Measurements from ENCODE around the gene C8B. TPM values are rescaled to one million over a fixed set of nuclear protein-coding genes. Genes with fewer than 3 reads are reported as not detected.

Gene C8B
- total and polyA plus RNA-seq, 2 of the 13 experiments (the other 11 are each of a cell fraction or from before 2014, with no cell fraction given): 8.4 to 11.3 TPM

DNA sequence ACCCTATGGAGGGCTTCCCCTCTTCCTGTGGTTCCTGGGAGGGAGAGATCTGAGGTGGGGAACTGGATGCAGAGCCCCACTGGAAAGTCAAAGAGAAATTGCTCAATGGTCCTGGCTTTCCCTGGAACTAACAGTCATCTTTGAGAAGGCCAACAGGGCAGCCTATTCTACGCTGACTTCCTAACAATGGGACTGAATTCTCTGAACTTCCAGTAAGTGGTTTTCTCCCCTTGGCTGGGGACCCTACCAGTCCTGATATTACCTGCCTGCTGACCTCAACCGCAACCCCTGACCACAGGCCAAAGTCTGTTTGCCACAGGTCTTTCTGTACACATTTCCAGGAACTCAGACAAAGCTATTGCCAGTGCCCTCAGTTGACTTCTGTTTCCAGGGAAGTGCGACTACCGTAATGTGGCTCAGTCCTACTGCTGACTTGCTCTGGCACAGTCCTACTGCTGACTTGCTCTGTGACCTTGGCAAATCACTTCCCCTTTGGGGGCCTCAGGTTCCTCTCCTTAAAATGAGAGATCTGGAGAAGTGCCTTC, 55.3 kb downstream of the C8B start (continued):
- TF ChIP-seq ETV5 (CRISPR knock-in tag; IDR thresholded peaks at IDR 0.05; ENCODE audit: borderline replicate concordance): peak; percentile 76
- no peak for TF ChIP-seq RAD51 (IDR thresholded peaks at IDR 0.05; ENCODE audit: borderline replicate concordance)
- TF ChIP-seq STAT5B (CRISPR knock-in tag; IDR thresholded peaks at IDR 0.05): no peak
- TF ChIP-seq ZBTB42 (CRISPR knock-in tag; IDR thresholded peaks at IDR 0.05): no peak
- TF ChIP-seq ZBTB8A (CRISPR knock-in tag; IDR thresholded peaks at IDR 0.05; ENCODE audit: borderline replicate concordance, low read depth): no peak
- no peak; the same call in 1 of the 2 replicates for TF ChIP-seq ZNF460 (CRISPR knock-in tag; IDR thresholded peaks at IDR 0.05; ENCODE audit: borderline replicate concordance)
- TF ChIP-seq ZNF224 (CRISPR knock-in tag; IDR thresholded peaks at IDR 0.05): no peak
- TF ChIP-seq CENPT (CRISPR knock-in tag; IDR thresholded peaks at IDR 0.05; ENCODE audit: low read depth): no peak
- TF ChIP-seq ZNF331 (CRISPR knock-in tag; IDR thresholded peaks at IDR 0.05): peak; percentile 96
- 0 out of 2 replicates have a peak, but pooled peaks have one; percentile 21 for TF ChIP-seq NRL (CRISPR knock-in tag; IDR thresholded peaks at IDR 0.05; ENCODE audit: borderline replicate concordance)
- TF ChIP-seq NFIB (CRISPR knock-in tag; IDR thresholded peaks at IDR 0.05; ENCODE audit: borderline replicate concordance): no peak
- TF ChIP-seq SOX6 (IDR thresholded peaks at IDR 0.05): no peak
- peak; percentile 99 for TF ChIP-seq SOX6 (CRISPR knock-in tag; IDR thresholded peaks at IDR 0.05)
- TF ChIP-seq NFE2L2 (IDR thresholded peaks at IDR 0.05; ENCODE audit: low read length): no peak
- TF ChIP-seq MNT (IDR thresholded peaks at IDR 0.05): no peak
- TF ChIP-seq CSRNP2 (CRISPR knock-in tag; conservative IDR thresholded peaks at IDR 0.05; ENCODE audit: low read depth): no peak
- no peak for TF ChIP-seq NR1H2 (CRISPR knock-in tag; IDR thresholded peaks at IDR 0.05; ENCODE audit: borderline replicate concordance, low read depth)
- peak; percentile 80 for TF ChIP-seq TCF7 (IDR thresholded peaks at IDR 0.05; ENCODE audit: low read depth)
- no peak for TF ChIP-seq ZNF576 (CRISPR knock-in tag; IDR thresholded peaks at IDR 0.05)
- peak; percentile 95 for TF ChIP-seq NAIF1 (CRISPR knock-in tag; IDR thresholded peaks at IDR 0.05; ENCODE audit: borderline replicate concordance)
- no peak for TF ChIP-seq IKZF4 (CRISPR knock-in tag; IDR thresholded peaks at IDR 0.05; ENCODE audit: borderline replicate concordance, low read depth, not compliant biosample characterization)
- no peak for TF ChIP-seq HOXA7 (CRISPR knock-in tag; IDR thresholded peaks at IDR 0.05)
- TF ChIP-seq RBM39 (IDR thresholded peaks at IDR 0.05; ENCODE audit: low read depth, low read length, poor library complexity, severe bottlenecking): no peak
- TF ChIP-seq HCFC1 (IDR thresholded peaks at IDR 0.05; ENCODE audit: low read depth, low read length): no peak
- TF ChIP-seq, protein P1, sequence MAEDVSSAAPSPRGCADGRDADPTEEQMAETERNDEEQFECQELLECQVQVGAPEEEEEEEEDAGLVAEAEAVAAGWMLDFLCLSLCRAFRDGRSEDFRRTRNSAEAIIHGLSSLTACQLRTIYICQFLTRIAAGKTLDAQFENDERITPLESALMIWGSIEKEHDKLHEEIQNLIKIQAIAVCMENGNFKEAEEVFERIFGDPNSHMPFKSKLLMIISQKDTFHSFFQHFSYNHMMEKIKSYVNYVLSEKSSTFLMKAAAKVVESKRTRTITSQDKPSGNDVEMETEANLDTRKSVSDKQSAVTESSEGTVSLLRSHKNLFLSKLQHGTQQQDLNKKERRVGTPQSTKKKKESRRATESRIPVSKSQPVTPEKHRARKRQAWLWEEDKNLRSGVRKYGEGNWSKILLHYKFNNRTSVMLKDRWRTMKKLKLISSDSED (CRISPR knock-in tag; IDR thresholded peaks at IDR 0.05): no peak

All from HepG2 (cell line).